Choroid plexus epithelial cell (primary cell): ENCODE results near the gene IL36A.

Experiments
- DNase-seq: peaks from one replicate; pipeline ENCODE4 v3.0.0-alpha.2; 2010; ENCODE audit warnings: low read depth
- H3K4me3 ChIP-seq: 2 replicates; pipeline ENCODE4 v1.5.1; 2011; ENCODE audit warnings: low read depth, mild to moderate bottlenecking, control low read depth, low read length, moderate library complexity
- CTCF ChIP-seq: conservative IDR thresholded peaks from 2 replicates; pipeline ENCODE4 v1.5.1; 2011; ENCODE audit warnings: low read depth, mild to moderate bottlenecking, control low read depth, inconsistent platforms, low read length, moderate library complexity

Gene IL36A

GRCh38 chr2:113014067-113014466 lies 8.8 kb downstream of the IL36A start:
- no peak overlapping the region for H3K4me3 ChIP-seq
- TF ChIP-seq CTCF = no peak
- DNase-seq = no peak

- DNase-seq = no peak
- no peak overlapping the region for H3K4me3 ChIP-seq
- no peak for TF ChIP-seq CTCF
Observed at GRCh38 chr2:113015042-113015441, 9.8 kb downstream of the IL36A start.

- H3K4me3 ChIP-seq = no peak overlapping the region
- no peak for DNase-seq
- TF ChIP-seq CTCF = no peak
Observed at GRCh38 chr2:113015655-113016054, 10.4 kb downstream of the IL36A start.

GRCh38 chr2:113018509-113018908 lies 13.2 kb downstream of the IL36A start:
- no peak for DNase-seq
- H3K4me3 ChIP-seq = no peak overlapping the region
- no peak for TF ChIP-seq CTCF

- no peak for TF ChIP-seq CTCF
- no peak overlapping the region for H3K4me3 ChIP-seq
- no peak for DNase-seq
Observed at GRCh38 chr2:113021312-113021711, 16.1 kb downstream of the IL36A start.

- no peak overlapping the region for H3K4me3 ChIP-seq
- no peak for TF ChIP-seq CTCF
- DNase-seq = no peak
Observed at GRCh38 chr2:113024764-113025163, 19.5 kb downstream of the IL36A start.

GRCh38 chr2:113025737-113026136 lies 20.5 kb downstream of the IL36A start:
- DNase-seq = no peak
- TF ChIP-seq CTCF = no peak
- H3K4me3 ChIP-seq = no peak overlapping the region
